IPS-NIHi7 (cell line): ENCODE results near the gene ASIP.

Experiments used
- DNase-seq: peaks from one replicate; pipeline ENCODE4 v3.0.0; 2012; ENCODE audit warnings: mixed read lengths; ENCODE audit errors: extremely low spot score

Gene ASIP

DNA sequence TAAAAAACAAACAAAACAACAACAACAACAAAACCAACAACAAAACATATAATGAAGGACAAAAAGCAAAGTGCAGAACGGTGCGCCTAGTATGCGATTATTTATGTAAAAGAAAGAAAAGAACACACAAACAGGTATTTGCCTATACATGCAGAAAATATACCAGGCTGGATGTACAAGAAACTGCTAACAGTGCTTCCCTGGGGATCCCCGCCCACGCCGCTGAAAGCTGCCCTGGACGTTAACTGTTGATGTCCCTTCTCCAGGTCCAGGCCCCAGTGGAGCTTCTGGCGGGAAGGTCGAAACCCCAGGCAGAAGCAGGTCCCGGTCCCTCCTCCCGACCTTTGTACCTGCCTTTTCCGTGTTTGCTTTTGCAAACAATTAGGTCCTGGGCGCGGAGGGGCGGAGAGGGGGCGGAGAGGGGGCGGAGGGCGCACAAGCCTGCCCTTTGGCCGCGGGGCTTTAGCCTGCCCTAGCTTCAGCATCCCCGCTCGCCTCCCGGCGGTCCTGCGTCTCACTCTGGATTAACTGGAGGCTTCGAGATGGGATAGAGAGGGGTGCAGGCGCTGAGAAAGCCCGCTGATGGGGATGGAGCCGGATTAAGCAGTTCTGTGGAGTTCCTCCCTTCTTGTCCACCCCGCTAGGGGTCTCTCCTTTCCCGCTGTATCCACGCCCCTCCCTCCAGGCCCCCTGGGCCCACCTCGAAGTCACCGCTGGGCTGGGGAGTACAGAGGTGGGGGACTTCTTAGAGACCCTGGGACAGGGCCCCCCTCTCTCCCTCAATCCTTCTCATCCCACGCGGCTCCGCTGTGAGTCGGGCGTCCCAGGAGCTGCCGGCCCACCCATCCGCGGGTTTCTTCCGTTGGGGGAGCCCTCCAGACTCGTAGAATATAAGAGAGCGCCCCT is 70.1 kb downstream of the ASIP start:
- DNase-seq: peak; percentile 68

GRCh38 chr20:34312024-34312460 is 70.8 kb downstream of the ASIP start:
- no peak for DNase-seq

DNA sequence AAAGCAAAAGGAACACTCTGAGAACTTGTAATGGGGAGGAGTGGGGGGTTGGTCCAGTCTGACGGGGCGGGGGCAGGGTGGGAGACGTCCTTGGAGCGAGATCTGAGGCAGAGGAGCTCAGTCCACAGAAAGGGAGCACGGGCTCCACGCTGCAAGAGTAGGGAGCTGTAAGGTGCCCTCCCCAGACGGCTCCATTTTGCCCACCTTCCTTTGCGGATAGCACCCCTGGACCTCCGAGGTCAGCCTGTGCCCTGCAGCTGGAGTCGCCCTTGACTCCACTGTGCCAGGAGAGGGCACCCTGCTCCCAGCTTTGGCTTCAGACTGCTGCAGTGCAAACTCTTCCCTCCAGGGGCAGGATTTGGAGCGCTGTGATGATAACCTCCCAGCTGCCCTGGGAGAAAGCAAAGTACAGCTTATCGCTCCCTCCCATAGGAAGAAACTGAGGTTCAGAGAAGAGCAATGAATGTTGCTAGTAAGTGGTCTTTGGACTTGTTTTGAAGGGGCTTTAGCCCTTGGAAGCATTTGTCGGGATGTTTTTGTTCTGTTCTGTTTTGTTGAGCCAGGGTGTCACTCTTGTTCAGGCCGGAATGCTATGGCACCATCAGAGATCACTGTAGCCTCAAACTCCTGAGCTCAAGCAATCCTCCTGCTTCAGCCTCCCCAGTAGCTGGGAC is 71.5 kb downstream of the ASIP start:
- DNase-seq: peak; percentile 92

DNA sequence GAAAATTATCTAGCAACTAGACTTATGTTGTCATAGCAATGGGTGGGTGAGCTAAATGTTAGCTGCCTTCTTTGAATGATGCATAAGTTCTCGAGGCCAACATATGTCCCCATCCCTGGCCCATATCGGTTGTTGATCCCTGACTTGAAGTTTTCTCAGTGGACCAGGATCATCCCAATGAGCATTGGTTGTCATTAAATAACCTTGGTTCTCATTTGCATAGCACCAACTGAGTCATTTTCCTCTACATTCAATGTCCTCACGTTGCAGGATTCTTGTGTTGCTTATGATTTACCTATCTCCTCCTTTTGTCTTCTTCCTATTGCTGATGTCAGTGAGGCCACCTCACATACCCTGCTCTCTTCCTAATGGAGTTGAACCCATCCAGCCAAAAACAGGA is 74.0 kb downstream of the ASIP start:
- DNase-seq: no peak

DNA sequence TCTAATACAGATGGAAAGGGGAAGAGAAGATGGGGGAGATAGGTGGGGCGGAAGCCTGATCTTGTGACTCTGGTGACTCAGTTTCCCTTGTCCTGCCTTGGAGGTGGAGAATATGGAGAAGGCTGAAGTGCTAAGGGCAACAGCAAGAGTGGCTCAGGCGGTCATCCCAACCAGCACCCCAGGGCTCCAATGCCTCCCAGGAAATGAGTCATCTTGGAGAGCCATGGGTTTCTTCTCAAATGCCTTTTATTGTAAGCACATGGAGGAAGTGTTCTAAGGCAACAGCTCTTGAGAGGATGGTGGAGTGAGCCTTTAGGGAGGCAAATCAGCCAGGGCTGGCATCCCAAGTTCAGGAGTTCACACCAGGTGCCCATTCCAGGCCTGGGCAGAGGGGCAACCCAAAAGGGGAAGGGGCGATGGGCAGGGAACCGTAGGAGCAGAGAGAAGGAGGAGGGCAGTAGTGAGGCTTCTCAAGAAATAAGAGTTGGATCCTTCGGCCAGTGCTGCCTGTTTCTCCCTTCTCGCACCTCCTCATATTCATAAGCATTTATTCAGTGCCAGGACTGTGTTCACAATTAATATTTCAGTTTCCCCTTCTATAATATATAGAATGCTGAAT is 75.1 kb downstream of the ASIP start:
- no peak for DNase-seq
